DOHH2 (cell line): ENCODE data around the gene ERH.

Source experiments
- CTCF ChIP-seq: fragments of 200-600 bp; sonication (generic); IDR thresholded peaks from one replicate; pipeline ENCODE4 v1.5.1; 2014; ENCODE audit warnings: antibody characterized with exemption, mild to moderate bottlenecking, low read depth, low read length; ENCODE audit not compliant: poor library complexity, severe bottlenecking
- EZH2phosphoT487 ChIP-seq: fragments of 200-600 bp; sonication (generic); IDR thresholded peaks from 2 replicates; pipeline ENCODE4 v1.6.1; 2017; ENCODE audit warnings: borderline replicate concordance, mild to moderate bottlenecking, antibody characterized with exemption, low read length, moderate library complexity, mixed read lengths

- TF ChIP-seq CTCF (no peak), EZH2phosphoT487 (no peak)
Observed at GRCh38 chr14:69364378-69364777, 33.7 kb downstream of the ERH start.
